NAMALWA (cell line): Measurements from ENCODE around the gene PITX2.

Experiments
- DNase-seq: peaks from one replicate; pipeline ENCODE4 v3.0.0-alpha.2; 2015; ENCODE audit warnings: low spot score

PITX2 gene

GRCh38 chr4:110636171-110636679, 13.3 kb upstream of the PITX2 start:
- DNase-seq = no peak

- DNase-seq = no peak
Measured at GRCh38 chr4:110635163-110635865, 12.4 kb upstream of the PITX2 start.

DNA sequence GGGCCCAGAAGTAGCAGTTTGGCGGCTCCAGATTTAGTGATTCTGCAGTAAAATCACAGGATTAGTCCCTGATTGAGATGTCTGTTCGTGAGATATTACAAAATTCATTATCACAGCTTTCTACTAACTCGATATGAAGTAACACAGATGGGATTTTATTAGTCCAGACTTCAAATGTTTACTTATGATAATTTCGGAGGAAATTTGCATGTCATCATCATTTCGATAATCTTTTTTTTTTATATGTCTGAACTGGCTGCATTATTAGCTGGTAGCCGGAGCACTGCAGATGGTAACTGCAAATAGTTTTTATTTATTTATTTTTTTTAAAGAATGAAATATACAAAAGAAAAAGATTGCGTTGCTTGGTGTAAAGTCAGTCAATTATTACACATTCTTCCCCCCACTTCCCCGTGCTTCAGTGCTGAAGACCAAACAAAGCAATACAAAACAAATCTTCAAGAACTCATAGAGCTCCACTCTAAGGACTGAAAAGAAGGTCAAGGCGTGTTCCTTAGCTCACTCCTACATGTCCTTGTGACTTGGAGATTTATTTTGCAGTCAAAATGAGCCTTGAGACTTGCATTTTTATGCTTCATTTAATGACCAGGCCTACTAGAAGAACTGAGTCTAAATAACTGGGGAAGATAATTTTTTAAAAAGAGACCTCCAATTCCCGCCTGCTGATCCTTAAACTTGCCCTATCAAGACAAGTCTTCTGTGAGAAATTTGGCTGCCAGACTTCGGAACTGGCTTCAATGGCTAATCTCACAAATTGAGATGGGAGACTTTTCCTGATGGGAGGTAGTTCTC, 11.7 kb upstream of the PITX2 start:
- DNase-seq = no peak

GRCh38 chr4:110633358-110634341, 10.8 kb upstream of the PITX2 start:
- no peak for DNase-seq

DNA sequence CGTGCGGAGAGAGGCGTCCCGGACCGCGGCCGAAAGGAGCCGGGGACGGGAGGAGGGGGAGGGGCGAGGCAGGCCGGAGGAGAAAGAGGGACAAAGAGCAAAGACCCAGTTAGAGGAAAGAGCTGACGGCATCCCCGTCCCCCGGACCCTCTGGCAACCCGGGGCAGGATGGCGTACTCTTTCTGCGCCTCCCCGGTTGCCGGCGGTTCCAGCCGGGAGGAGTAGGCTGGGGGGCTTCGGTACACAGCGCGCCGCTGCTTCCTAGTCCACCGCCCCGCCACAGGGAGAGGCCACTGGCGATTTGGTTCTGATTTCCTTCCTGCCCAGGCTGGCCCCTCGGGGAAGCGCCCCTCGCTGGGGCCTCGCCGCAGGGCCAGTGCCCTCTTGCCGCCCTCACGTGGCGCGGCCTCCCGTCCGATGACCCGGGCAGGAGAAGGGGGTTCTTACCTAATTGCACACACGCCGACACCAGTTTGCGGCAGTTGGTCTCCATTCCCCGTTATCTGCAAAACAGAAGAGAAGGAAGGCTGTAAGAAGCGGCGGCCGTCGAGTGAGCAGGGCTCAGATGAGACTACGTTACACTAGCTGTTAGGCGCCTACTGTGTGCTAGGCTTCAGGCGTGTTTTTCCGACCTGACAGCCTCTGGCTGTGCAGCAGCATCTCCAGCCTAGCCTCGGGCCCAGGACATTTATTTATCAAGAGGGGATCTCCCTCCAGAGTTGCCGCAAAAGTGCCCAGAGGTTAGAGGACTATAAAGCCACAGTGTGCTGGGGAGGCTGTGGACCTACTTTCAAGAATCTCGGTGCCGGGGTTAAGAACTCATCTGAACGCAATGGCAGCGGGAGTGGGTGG, 9.9 kb upstream of the PITX2 start:
- no peak for DNase-seq

GRCh38 chr4:110631584-110632505, 9.0 kb upstream of the PITX2 start:
- DNase-seq = peak; percentile 88

- DNase-seq = no peak
Measured at GRCh38 chr4:110630688-110631402, 8.0 kb upstream of the PITX2 start.

DNA sequence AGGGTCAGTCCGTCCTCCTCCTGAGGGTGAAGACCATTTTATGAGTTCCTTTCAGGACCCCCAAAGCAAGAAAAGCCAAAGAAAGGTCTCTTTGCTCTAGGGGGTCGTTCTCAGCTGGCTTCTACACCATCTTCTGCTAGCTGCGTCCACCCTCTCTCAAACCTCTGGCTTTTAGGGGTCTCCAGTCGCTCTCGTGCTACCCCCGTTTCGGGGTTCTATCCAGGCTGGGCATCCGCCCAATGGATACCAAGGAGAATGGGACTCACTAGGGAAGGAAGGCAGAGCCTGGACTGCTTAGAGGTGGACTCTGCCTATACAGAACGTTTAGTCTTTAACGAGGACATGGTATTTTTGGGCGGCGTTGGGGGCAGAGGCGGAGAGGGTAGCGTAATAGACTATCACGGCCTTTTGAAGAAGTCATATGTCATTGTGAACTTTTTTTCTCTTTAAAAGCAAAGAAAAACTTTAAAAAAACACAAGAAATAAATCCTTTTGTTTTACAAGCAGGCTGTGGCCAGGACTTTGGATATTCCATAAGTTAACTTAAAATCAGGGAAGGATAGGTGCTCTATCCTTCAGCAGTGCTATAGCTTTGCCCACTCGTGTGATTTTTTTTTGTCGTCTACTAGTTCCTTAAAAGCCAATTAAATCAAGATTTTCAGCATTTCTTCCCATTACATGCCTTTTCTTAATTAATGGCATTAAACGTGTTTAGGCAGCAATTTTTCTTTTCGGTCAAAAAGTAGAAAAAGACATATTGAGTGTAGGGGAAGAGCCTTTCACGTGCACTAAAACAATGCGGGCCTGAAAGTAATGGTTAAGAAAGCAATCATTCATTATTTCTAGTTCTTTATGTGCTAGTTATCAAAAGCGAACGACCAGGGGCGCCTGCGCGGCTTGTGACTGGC, 7.2 kb upstream of the PITX2 start:
- DNase-seq = no peak

GRCh38 chr4:110629214-110629754, 6.4 kb upstream of the PITX2 start:
- DNase-seq = no peak

- no peak for DNase-seq
Measured at GRCh38 chr4:110628663-110629213, 5.9 kb upstream of the PITX2 start.

- no peak for DNase-seq
Measured at GRCh38 chr4:110627977-110628662, 5.2 kb upstream of the PITX2 start.

- DNase-seq = no peak
Measured at GRCh38 chr4:110626532-110627153, 3.8 kb upstream of the PITX2 start.

- DNase-seq = no peak
Measured at GRCh38 chr4:110625576-110626257, 2.8 kb upstream of the PITX2 start.

DNA sequence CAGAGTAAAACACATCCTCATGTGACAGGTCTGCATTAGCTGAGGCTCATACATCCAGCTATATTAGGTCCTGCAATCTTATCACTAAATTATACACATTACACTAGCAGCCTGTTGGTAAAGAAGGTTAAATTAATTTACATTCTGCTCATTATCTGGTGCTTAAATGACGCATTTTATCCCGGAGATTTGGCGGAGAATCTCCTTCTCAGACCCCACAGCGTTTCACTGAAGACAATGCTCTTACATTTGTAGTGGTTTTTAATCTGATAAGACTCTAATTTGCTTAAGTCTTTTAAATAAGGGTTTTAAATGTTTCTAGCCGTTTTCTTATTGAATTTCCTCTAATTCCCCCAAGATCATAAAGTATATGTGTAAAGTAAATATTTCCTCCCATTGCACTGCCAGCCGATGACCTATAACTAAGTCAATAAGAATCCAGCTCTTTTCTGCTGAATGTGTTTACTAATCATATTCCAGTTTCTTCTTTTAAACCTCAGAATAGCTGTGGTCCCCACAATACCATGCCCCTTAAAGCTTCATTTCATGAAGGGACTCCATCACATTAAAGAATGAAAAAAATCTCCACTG, 2.1 kb upstream of the PITX2 start:
- no peak for DNase-seq

DNA sequence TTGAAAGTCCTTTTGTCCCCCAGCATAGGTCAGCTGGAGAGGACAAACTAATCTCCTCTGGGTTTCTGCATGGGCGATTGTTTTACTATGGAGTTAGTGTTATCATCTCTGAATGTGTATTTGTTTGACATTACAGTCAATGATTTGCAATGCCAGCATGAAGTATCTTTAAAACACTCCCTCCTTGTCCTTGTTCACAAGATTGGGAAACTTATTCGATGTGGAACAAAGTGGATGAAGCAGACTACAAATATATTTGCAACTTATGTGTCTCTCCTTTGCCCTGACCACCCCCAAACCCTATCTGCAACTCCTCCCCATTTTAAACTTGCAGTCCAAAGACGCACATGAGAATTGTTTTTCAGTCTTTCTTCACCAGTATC, 1.5 kb upstream of the PITX2 start:
- no peak for DNase-seq
